Activated CD4-positive, alpha-beta T cell treated with anti-CD3 and anti-CD28 coated beads for 24 hours (primary cell): Measurements from ENCODE around the gene ITPRID2.
A peak's percentile ranks its signal among the peaks of the same experiment; 100 is the strongest.
"Not testable (repeated sequence)": the region's sequence is repeated elsewhere in the genome, so short reads cannot be mapped to it uniquely, and the experiment has no call there.

ENCODE experiments used
- DNase-seq, 2 donors: peaks; one replicate each; pipeline ENCODE4 v3.0.0-alpha.2; 2020; ENCODE audit warnings: low read depth in 2 of 2

Gene ITPRID2

DNA sequence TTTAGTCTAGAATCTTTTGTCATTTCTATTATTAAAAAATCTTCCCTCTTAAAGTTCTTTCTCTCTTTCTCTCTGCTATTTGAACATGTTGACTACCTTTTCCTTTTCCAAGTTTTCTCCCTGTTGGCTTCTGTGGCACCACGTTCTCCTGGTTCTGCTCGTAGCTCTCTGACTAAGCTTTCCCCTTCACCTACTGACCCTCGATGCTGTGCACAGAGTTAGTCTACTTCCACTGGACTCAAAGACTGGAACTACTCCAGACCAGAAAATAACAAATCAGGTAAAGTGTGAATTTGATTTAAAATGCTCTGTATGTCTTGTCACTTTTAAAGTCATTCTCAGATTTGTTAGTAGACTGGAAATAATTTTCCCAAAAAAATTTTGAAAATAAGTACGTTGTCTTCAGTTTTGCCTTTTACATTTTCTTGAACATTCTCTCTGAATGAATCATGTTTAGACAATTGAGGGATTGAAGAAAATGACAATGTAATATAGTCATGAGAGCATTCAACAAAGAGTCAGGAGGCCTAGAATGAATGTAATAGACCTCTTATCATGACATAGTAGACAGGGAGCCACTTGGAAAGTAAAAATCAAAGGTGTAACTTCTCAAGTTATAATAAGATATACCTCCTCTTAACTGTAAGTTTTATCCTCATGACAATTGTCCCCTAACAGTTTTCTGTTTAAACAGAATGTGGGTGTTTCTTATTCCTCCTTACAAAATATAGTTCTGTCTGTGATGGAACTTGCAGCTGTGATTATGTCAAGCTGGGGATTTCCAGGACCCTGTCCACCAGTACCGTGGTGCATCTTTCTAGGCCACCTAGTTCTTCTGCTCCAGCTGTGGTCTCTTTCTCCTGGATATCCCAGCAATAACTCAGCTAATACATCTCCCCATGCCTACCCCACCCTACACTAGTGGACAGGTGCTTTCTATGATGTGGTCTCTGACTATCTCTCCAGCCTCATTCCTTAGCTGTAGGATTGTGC lies 25.5 kb downstream of the ITPRID2 start:
- no peak for DNase-seq

DNA sequence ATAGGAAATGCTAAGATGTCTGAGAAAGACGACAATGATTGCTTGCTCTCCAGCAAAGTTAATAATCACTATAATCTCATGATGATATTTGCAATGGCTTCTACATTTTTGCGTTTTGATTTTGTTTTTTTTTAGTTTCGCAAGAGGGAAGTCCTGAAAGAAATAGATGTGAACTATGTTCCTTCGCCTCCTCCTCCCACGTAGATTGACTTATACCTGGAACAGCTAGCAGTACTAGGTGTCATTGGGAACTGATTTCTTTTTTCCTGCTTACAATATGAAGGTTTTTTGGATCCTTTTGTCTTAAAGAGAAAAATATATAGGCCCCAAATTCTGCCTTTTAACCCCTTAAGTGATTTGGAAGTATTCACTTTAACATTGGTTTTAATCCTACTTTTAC lies 26.7 kb downstream of the ITPRID2 start:
- DNase-seq: no peak

DNA sequence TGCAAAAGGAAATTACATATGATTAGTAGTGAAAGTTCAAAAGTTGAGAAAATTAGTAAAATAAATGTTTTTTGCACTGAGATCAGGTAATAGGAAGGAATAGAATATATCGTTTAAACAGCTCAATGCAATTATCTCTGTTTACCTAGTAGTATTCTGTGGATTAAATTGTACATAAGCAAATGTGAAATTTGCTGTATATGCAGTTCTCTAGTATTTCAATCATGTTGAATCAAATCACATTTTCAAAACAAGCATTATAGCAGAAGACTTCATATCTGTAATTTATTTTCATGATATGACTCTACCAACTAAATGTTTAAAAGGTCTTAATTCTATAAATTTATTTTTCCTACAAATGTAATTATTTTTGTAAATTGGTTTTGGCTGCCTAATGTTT lies 31.6 kb downstream of the ITPRID2 start:
- no peak for DNase-seq

DNA sequence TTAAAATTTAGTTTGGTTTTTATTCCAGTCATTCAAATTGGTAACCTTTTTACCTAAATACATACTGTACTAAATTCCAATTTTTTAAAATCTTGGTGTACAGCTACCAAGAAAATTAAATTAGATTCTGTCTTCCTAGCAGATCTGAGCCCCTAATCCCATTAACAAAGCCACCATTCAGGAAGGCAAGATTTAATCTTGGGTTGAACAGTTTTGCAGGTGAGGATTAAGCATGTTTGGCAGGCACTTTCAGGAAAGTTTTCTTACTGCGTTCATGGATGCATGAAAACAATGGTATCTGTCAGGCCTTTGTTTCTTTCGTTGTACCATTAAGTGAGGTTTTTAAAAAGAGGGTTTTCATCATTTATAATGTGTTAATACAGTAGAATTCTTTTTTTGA lies 32.8 kb downstream of the ITPRID2 start:
- DNase-seq: no peak

DNA sequence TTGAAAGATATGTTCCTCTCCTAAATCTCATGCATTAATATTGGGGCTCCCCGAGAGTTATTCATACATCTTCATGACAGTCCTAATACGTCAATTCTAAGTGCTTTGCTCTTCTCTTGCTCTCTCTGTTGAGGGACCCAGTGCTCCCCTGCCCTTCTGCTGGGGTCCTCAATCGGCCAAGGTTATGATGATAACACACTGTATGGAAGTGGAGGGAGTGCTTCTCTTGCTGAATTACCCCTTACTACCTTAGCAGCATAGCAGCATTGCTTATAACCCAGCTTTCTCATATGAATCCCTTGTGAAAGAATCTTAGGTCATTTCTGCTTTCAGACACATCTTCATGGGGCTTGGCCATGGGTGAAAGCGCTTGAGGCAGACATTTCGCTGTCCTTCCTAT lies 43.2 kb downstream of the ITPRID2 start:
- DNase-seq: no peak

DNA sequence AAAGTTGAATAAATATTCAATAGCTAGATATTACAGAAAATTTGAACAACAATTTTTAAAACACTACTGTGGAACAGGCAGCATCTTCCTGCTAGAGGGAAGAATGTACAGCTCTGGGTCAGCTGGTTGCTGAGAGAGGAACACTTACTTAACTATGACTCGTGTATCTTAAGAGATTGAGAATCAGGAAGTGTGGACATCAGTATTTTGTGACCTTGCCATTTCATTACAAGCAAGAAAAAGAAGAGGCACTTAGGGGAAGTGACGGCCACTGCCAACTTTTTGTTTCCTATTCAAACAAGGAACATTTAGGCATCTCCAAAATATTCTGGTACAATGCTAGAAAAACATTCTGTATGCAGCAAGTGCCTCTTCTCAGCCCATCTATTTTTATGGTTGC lies 45.9 kb downstream of the ITPRID2 start:
- DNase-seq: no peak

DNA sequence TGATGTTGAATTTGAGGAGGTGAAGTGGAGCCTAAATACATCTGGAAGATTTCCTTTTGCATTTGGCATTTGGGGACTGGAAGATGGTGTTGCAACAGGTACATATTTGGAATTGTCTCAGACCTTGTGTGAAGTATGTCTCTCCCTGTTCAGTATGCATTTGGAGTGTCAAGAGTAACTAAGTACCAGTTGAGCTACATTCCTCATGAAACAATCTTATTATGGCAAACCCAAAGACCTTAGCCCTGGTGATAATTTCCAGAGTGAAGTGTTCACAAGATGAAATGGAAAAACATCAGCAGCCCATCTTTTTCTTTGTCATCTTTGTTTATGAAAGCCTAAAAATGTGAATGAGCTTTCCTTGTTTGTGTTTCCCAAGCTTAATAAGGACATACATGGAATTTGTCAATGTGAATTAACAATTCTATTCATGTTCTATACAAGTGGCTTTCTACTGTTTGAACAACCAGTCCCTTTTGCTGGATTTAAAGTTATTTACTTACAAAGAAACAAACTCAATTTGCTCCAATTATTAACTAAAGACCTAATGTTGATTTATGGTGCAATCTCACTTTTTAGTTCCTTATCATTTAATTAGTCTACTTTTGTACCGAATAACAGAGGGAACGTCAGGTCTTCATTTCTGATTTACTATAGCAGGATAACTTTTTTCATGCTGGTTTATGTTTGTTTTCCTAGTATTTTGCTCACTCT lies 52.0 kb downstream of the ITPRID2 start:
- DNase-seq: no peak

DNA sequence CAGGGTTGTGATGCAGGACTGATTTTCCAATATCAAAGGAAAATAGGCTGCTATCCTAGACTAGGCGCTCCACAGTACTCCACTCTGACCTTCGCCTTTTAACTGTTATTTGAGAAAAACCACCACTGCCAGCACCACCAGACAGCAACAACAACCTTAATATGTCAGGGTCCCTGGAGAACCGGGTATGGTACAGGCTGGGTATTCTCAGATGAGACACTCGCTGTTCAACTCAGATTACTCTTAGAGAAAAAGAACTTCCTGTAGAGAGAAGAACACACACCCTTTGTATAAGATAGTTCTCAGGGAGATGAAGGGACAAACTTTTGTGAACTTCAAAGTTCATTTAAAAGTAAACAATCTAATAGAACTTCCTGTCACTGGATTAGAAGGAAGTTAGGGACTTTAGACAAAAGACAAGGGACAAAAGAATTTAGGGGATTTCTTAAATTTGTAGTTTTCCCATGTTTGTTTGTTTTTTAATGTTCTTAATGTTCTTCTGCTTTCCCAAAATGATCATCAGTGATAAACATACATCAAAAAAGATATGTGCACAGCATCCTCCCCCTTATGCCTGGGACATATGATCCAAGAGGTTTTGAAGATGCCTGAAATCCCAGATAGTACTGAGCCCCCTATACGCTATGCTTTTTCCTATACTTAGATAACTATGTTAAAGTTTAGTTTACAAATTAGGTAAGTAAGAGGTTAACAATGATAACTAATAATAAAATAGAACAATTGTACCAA lies 52.8 kb downstream of the ITPRID2 start:
- DNase-seq: no peak

DNA sequence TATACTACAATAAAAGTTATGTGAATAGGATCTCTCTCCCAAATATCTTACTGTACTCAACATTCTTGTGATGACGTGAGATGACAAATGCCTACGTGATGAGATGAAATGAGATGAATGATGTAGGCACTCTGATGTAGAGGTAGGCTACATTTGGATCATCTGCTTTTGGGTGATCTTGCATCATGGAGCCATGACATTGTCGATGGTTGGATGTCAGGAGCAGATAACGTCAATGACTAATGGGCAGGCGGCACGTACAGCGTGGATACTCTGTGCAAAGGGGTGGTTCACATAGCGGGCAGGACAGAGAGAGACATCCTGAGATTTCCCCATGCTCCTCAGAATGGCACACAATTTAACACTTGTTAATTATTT lies 53.4 kb downstream of the ITPRID2 start:
- no peak for DNase-seq

DNA sequence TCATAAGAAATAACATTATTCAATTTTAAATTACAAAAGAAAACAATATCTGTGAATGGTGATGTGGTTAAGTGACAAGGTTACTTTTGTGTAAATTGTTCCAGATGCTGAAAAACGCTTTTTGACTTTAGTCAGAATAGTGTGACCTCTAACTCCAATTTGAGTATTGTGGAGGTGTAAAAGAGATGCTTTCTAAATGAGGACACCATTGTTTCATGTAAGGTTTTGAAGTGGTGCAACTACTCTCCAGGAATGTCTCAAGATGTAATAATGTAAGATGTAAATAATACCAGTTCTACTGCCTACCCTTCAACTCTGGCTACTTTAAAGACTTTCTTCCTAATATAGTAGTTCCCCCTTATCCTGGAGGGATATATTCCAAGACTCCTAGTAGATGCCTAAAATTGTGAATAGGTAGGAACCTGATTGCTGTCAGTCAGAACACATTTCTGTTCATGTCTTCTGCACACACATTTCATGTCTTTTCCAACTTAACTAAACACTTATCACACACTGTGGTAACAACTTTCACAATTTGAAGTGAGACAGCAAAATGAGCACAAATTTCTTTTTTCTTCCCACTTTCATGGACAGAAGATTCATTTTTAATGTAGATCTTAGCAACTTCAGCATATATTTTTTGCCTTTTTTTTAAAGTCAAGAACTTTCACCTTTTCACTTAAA lies 55.1 kb downstream of the ITPRID2 start:
- DNase-seq: no peak

DNA sequence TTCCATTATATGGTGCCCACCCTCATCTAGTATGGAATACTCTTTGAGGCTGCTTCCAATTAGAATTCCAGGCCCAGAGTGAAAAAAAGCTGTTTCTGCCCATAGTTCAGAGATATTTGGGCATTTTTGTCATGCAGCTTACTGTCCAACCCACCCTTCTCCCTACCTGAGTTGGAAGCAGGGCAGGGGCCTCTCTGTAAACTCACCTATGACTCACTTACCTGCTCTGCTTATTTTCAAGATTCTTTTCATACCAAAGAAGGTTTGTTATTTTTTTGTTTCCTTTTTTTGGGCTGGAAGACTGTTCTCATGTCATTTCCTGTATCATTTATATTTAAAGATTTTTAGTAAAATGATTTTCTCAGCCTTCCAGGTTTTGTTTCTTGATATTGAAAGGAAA lies 55.7 kb downstream of the ITPRID2 start:
- DNase-seq: no peak

DNA sequence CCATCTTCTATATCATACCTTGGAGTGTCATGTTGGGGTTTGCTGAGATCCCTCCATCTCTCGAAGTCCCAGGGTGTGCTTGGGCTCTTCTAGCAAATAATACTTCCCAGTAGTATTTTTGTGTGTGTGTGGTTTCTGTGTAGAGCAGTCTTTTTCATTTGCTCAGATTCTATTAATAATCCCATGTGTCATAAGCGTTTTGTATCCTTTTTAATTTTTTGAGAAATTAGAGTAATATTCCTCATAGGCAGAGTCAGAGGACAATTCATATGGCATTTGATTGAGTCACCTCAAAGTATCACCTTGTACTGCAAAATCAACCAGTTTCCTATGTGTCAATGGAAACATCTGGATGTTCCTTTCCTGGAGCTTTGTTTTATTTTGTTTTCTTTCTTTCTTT lies 56.7 kb downstream of the ITPRID2 start:
- no peak for DNase-seq

DNA sequence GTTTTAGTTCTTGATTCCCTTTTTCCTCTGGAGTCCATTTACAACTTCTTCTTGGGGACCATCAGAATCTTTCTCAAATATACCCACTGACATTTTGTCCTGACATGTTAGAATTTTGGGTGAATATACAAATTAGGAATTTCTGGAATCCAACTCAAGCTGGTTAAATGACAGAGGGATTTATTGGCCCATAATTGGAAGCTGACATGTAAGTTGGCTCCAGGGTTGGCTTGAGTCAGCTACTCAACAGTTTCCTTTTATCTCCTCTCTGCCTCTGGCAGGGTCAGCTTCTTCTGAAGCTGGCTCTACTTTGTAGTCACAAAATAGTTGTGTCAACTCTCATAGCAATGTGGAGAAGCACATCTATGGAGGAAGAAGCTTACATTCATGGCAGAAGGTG lies 57.5 kb downstream of the ITPRID2 start:
- DNase-seq: no peak

DNA sequence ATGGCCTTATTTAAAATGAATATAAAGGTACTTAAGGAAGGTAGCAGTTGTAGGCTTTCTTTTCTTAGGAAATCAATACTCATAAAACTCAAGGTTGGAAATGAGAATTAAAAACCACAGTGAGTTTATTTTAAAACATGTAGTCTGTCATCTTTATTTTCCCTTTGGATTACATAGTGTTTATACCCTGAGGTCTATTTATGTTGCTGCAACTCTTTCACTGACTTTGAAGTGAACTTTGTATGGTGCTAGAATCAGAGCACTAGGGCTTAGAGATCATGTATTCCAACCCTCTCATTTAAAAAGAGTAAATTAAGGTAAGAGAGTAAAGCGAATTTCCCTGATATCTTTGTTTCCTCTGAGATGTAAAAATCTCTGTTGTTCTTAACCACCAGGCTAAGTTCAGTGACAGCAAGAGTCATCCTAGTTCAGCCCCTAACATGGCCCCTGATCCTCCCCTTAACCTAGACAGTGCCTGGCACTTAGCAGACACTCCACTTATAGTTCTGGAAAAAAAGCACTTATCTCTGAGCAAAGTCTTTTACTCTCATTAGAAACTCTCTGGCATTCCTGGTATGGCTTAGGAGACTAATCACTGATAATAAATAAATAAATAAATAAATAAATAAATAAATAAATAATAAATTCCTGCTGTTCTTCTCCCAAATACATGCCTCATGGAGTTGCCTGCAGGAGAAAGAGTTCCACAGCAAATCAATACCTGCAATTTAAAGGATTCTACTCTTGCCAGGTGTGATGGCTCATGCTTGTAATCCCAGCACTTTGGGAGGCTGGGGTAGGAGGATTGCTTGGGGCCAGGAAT lies 61.1 kb downstream of the ITPRID2 start:
- DNase-seq: no peak

DNA sequence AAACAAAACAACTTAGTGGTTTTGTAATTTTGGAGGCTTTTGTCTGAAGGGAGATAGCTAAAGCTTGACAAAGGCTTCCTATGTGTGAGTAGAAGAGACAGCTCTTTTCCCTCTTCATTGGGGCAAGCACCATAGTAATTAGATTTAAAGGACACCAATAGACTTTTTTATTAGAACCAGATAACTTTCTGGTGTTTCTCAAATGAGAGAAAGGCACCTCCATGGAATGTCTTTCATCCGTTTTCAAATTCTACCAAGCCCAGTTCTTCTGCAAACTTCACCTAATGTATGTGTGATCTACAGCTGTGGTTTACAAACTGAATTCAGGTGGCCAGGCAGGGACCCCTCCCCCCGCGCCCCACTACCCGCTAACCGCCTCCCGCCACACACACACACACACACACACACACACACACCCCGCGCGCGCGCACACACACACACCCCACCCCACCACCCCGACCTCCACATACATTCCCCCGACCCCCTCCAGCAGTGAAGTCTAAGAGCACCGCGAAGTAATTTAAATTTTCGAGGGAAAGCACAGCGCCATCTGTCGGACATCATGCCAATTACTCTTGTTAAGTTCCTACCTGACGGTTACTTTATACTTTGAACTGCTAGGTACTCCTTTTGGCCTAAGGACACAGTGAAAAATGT lies 62.5 kb downstream of the ITPRID2 start:
- peak; percentile 47 to 54 for DNase-seq

DNA sequence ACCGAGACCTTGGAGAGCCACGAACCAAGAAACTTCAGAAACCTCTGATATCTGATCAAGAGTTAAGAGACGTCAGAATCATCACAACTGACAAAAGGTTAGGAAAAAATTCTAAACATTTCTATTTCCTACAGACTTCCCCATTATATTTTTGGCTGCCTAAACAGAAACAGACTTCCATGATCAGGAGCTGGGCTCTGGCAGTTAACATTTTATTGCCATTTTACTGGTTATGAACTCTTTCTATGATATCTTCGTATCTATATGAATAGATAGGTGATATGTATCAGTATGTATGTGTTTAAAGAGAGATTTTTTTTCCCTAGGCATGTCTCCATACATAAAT lies 63.0 kb downstream of the ITPRID2 start:
- no peak for DNase-seq

DNA sequence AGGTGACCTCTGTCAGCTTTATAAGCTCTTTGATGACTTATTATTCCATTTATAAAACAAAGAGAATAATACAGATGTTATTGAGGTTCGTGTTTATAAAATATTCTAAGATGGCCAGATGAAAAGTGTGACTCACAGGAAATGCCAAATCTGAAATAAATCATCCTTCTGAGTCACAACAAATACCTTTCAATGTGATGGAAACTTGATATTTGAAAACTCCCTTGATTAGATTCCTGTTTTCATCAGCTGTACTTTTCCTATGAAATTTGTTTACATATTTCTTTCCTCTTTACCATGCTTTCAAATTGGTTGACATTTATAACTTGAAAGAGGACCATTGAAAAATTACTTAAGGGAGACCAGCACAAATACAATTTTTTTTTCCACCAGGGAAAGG lies 63.5 kb downstream of the ITPRID2 start:
- DNase-seq: no peak

DNA sequence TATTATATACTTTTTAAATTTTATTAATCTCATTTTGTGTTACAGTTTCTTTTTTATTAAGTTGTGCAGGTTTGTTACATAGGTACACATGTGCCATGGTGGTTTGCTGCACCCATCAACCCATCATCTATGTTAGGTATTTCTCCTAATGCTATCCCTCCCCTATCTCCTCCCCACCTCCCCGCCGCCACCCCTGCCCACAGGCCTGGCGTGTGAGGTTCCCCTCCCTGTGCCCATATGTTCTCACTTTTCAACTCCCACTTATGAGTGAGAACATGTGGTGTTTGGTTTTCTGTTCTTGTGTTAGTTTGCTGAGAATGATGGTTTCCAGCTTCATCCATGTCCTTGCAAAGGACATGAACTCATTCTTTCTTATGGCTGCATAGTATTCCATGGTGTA lies 64.3 kb downstream of the ITPRID2 start:
- DNase-seq: not testable (repeated sequence)

DNA sequence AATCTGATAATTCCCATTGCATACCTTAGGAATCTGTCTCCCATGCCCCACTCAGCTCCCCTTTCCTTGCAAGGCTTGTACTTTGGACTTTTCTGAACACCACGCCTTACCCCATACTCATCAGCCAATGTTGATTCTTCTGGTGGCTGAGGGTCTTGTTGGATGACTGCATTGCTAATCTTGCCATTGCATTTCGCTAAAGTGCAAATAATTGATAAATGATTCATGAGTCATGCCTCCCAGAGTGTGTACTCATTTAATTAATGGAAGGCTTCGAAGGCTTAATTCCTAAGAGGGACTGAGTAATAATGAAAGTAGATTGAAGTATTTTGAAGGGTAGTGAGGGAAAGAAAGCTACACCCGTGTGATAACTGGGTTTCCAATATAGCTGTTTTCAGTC lies 66.1 kb downstream of the ITPRID2 start:
- no peak for DNase-seq

DNA sequence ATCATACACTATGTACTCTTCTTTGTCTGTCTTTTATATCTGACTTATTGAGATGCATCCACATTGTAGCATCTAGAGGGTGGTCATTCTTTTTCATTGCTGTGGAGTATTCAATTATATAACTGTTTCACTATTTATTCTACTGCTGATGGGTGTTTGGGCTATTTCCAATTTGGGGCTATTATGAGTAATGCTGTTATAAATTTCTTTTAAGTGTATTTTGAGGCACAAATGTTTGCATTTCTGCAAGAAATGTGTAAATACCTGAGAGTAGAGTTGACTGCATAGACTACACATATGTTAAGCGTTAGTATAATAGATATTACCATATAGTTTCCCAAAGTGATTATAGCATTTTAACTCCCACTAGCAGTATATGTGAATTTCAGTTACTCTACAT lies 67.2 kb downstream of the ITPRID2 start:
- DNase-seq: no peak

DNA sequence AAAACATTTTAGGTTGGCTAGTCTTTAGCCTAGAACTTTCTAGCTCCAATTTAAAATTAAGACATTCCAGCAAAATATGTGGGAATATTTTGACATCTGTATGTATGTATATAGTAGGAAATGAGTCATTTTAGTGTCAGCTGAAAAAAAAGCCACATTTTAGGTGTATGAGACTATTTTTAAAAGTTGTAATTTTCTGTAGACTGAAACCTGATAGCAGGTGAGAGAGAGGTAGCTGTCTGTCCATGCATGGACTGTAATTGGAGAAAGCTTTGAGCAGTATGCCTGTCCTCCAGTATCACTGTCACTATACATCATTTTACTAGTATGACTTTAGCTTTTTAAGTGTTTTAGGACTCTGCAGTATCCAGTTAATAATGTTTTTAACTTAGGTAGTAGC lies 68.0 kb downstream of the ITPRID2 start:
- no peak for DNase-seq
